HG03139 (cell line): Measurements from ENCODE around the gene SHISA7.
"Not testable (repeated sequence)": the region's sequence is repeated elsewhere in the genome, so short reads cannot be mapped to it uniquely, and the experiment has no call there.

Experiments used
- ATAC-seq: cut with Tn5 transposase; IDR thresholded peaks from one replicate; pipeline ENCODE4 v1.9.1; 2021; ENCODE audit not compliant: unreplicated experiment

Gene SHISA7

GRCh38 chr19:55448175-55448490 is 5.0 kb upstream of the SHISA7 start:
- not testable (repeated sequence) for ATAC-seq

GRCh38 chr19:55447421-55448174 is 4.5 kb upstream of the SHISA7 start:
- no peak for ATAC-seq

GRCh38 chr19:55446060-55446459 is 3.0 kb upstream of the SHISA7 start:
- no peak for ATAC-seq

GRCh38 chr19:55444646-55445045 is 1.5 kb upstream of the SHISA7 start:
- no peak for ATAC-seq

- no peak for ATAC-seq
Measured at GRCh38 chr19:55443824-55444480, 852 bp upstream of the SHISA7 start.

- ATAC-seq, result no peak
Measured at GRCh38 chr19:55442372-55442961, 633 bp downstream of the SHISA7 start.

GRCh38 chr19:55441692-55442321 is 1.3 kb downstream of the SHISA7 start:
- no peak for ATAC-seq

- no peak for ATAC-seq
Measured at GRCh38 chr19:55441319-55441691, 1.8 kb downstream of the SHISA7 start.

GRCh38 chr19:55440411-55441105 is 2.5 kb downstream of the SHISA7 start:
- no peak for ATAC-seq

GRCh38 chr19:55439052-55439451 is 4.0 kb downstream of the SHISA7 start:
- no peak for ATAC-seq

- no peak for ATAC-seq
Measured at GRCh38 chr19:55437410-55437809, 5.7 kb downstream of the SHISA7 start.

- no peak for ATAC-seq
Measured at GRCh38 chr19:55436847-55437246, 6.3 kb downstream of the SHISA7 start.

GRCh38 chr19:55435020-55435419 is 8.1 kb downstream of the SHISA7 start:
- no peak for ATAC-seq

GRCh38 chr19:55434356-55434919 is 8.7 kb downstream of the SHISA7 start:
- ATAC-seq, result no peak

- no peak for ATAC-seq
Measured at GRCh38 chr19:55433292-55433691, 9.8 kb downstream of the SHISA7 start.

GRCh38 chr19:55432241-55432959 is 10.7 kb downstream of the SHISA7 start:
- ATAC-seq, result no peak

- no peak for ATAC-seq
Measured at GRCh38 chr19:55431183-55431582, 11.9 kb downstream of the SHISA7 start.

- ATAC-seq, result no peak
Measured at GRCh38 chr19:55426042-55426441, 17.1 kb downstream of the SHISA7 start.

GRCh38 chr19:55424518-55424917 is 18.6 kb downstream of the SHISA7 start:
- ATAC-seq, result no peak

GRCh38 chr19:55423225-55424005 is 19.7 kb downstream of the SHISA7 start:
- ATAC-seq, result no peak
